SK-N-SH (cell line): ENCODE results near the gene DOCK3. TPM values are rescaled to one million over a fixed set of nuclear protein-coding genes. Genes with fewer than 3 reads are reported as not detected.

ENCODE experiments used
- CTCF ChIA-PET: fragments of 300-600, 350-600 bp; formaldehyde crosslinking; extraction: SDS; loops from one replicate; lab custom pipeline; 2021; lab: Yijun Ruan, JAX
- POLR2A ChIA-PET: fragments of 350-600 bp; sonication (Branson Sonifier 250); formaldehyde crosslinking; extraction: SDS; loops from one replicate; lab custom pipeline; 2020; ENCODE audit warnings: antibody characterized with exemption, inconsistent platforms; lab: Yijun Ruan, JAX
- DNase-seq: peaks from one replicate; pipeline ENCODE4 v3.0.0; 2012
- H2AFZ ChIP-seq: fragments of 200-600 bp; sonication (generic); 2 replicates; pipeline ENCODE4 v1.8.1; 2016; ENCODE audit warnings: antibody characterized with exemption, mild to moderate bottlenecking, low read depth
- H3F3A ChIP-seq: fragments of 200-600 bp; sonication (generic); replicated peaks from 2 replicates; pipeline ENCODE3; 2016; ENCODE audit warnings: antibody characterized with exemption, mild to moderate bottlenecking; ENCODE audit not compliant: insufficient read depth
- H3K27ac ChIP-seq, 2 experiments: fragments of 200-500 bp in 1 of 2; fragments of 200-600 bp in 1 of 2; sonication (Bioruptor generic) in 1 of 2; sonication (generic), shearing (Covaris generic) in 1 of 2; 2 replicates each; pipeline versions ENCODE4 v1.5.1 to v1.6.1; 2014 to 2016; ENCODE audit warnings: low read depth in 2 of 2, inconsistent platforms in 1 of 2, low read length in 1 of 2, mild to moderate bottlenecking in 1 of 2, mixed read lengths in 1 of 2
- H3K27me3 ChIP-seq: fragments of 200-600 bp; sonication (generic), shearing (Covaris generic); 2 replicates; pipeline ENCODE4 v1.6.1; 2016; ENCODE audit warnings: mixed run types; ENCODE audit not compliant: insufficient read depth
- H3K36me3 ChIP-seq, 2 experiments: fragments of 200-500 bp in 1 of 2; fragments of 200-600 bp in 1 of 2; sonication (Bioruptor generic) in 1 of 2; sonication (generic) in 1 of 2; replicated peaks in 1 of 2; 2 replicates each; pipeline versions ENCODE3 to v1.5.1; 2014 to 2016; ENCODE audit warnings: low read length in 1 of 2, mild to moderate bottlenecking in 1 of 2; ENCODE audit not compliant: insufficient read depth in 2 of 2, control insufficient read depth in 1 of 2
- H3K4me1 ChIP-seq, 2 experiments: fragments of 200-500 bp in 1 of 2; fragments of 200-600 bp in 1 of 2; sonication (Bioruptor generic) in 1 of 2; sonication (generic), shearing (Covaris generic) in 1 of 2; 2 replicates each; pipeline versions ENCODE4 v1.5.1 to v1.6.1; 2014 to 2016; ENCODE audit warnings: low read depth in 1 of 2, low read length in 1 of 2, mixed run types in 1 of 2; ENCODE audit not compliant: insufficient read depth in 2 of 2, control insufficient read depth in 1 of 2
- H3K4me2 ChIP-seq: fragments of 200-600 bp; sonication (generic), shearing (Covaris generic); 2 replicates; pipeline ENCODE4 v1.6.1; 2017; ENCODE audit warnings: mixed run types
- H3K4me3 ChIP-seq, 2 experiments: fragments of 200-500 bp in 1 of 2; fragments of 200-600 bp in 1 of 2; sonication (Bioruptor generic) in 1 of 2; sonication (generic), shearing (Covaris generic) in 1 of 2; 2 replicates each; pipeline versions ENCODE4 v1.5.1 to v1.8.1; 2014 to 2016; ENCODE audit warnings: low read depth in 2 of 2, inconsistent platforms in 1 of 2, low read length in 1 of 2, mild to moderate bottlenecking in 1 of 2, mixed read lengths in 1 of 2, moderate library complexity in 1 of 2
- H3K79me2 ChIP-seq: fragments of 200-600 bp; sonication (generic); 2 replicates; pipeline ENCODE4 v1.8.1; 2017; ENCODE audit warnings: mild to moderate bottlenecking; ENCODE audit not compliant: insufficient read depth
- H3K9ac ChIP-seq: fragments of 200-600 bp; sonication (generic); 2 replicates; pipeline ENCODE4 v1.6.1; 2017; ENCODE audit warnings: mixed run types
- H3K9me2 ChIP-seq: fragments of 200-600 bp; sonication (generic); 2 replicates; pipeline ENCODE4 v1.6.1; 2017; ENCODE audit warnings: mixed run types
- H3K9me3 ChIP-seq: fragments of 200-600 bp; sonication (generic); 2 replicates; pipeline ENCODE4 v1.6.1; 2017; ENCODE audit warnings: mixed run types, mild to moderate bottlenecking, moderate library complexity
- H4K20me1 ChIP-seq: fragments of 200-600 bp; sonication (generic); 2 replicates; pipeline ENCODE4 v1.6.1; 2017; ENCODE audit warnings: mild to moderate bottlenecking, mixed run types; ENCODE audit not compliant: insufficient read depth
- CHD2 ChIP-seq: fragments of 150-350 bp; IDR thresholded peaks from 2 replicates; pipeline ENCODE4 v1.6.1; 2018; ENCODE audit warnings: low read length; ENCODE audit not compliant: partially characterized antibody
- ELF1 ChIP-seq: IDR thresholded peaks from 2 replicates; pipeline ENCODE4 v1.4.0; 2012
- EP300 ChIP-seq, 2 experiments: IDR thresholded peaks; 2 replicates each; pipeline versions ENCODE4 v1.4.0 to v1.6.1; 2012; ENCODE audit warnings: borderline replicate concordance in 1 of 2, low read depth in 1 of 2, low read length in 1 of 2
- EZH2phosphoT487 ChIP-seq: fragments of 200-600 bp; sonication (generic); IDR thresholded peaks from 2 replicates; pipeline ENCODE4 v1.6.1; 2017; ENCODE audit warnings: low read depth, mixed run types, mild to moderate bottlenecking, antibody characterized with exemption, moderate library complexity, borderline replicate concordance
- FOXJ3 ChIP-seq: sonication (generic); formaldehyde crosslinking; IDR thresholded peaks from 2 replicates; pipeline ENCODE4 v1.5.1; 2020; ENCODE audit warnings: mild to moderate bottlenecking, missing genetic modification reagents
- JUND ChIP-seq: IDR thresholded peaks from 2 replicates; pipeline ENCODE4 v1.4.0; 2012
- MEF2A ChIP-seq: IDR thresholded peaks from 2 replicates; pipeline ENCODE4 v1.4.0; 2012; ENCODE audit warnings: low read depth, borderline replicate concordance
- NFIC ChIP-seq: IDR thresholded peaks from 2 replicates; pipeline ENCODE4 v1.4.0; 2012; ENCODE audit warnings: borderline replicate concordance
- POLR2AphosphoS5 ChIP-seq: IDR thresholded peaks from 2 replicates; pipeline ENCODE4 v1.6.1; 2012; ENCODE audit warnings: low read depth, low read length
- RFX5 ChIP-seq: IDR thresholded peaks from 2 replicates; pipeline ENCODE4 v1.6.1; 2012; ENCODE audit warnings: mild to moderate bottlenecking, improper control_type of control experiment, low read length
- RXRA ChIP-seq: IDR thresholded peaks from 2 replicates; pipeline ENCODE4 v1.4.0; 2012; ENCODE audit warnings: low read depth, mild to moderate bottlenecking, borderline replicate concordance
- SIN3A ChIP-seq: IDR thresholded peaks from 2 replicates; pipeline ENCODE4 v1.6.1; 2012; ENCODE audit warnings: low read depth, mild to moderate bottlenecking, low read length, moderate library complexity, borderline replicate concordance
- SMC3 ChIP-seq: IDR thresholded peaks from 2 replicates; pipeline ENCODE4 v1.6.1; 2012; ENCODE audit warnings: low read depth, low read length, improper control_type of control experiment
- TAF1 ChIP-seq: IDR thresholded peaks from 2 replicates; pipeline ENCODE4 v1.6.1; 2012; ENCODE audit warnings: low read depth, mild to moderate bottlenecking, low read length, moderate library complexity, borderline replicate concordance
- TCF12 ChIP-seq: IDR thresholded peaks from 2 replicates; pipeline ENCODE4 v1.4.0; 2012
- YY1 ChIP-seq: IDR thresholded peaks from 2 replicates; pipeline ENCODE4 v1.4.0; 2012; ENCODE audit warnings: low read depth, mild to moderate bottlenecking
- WGBS: methylation state at CpG from one replicate; pipeline ENCODE4 v1.1.6; 2017; ENCODE audit warnings: low lambda C conversion rate; 5-methylcytosine and 5-hydroxymethylcytosine counted together
- polyA plus RNA-seq, 3 experiments: library from polyadenylated mRNA; depleted of rRNA; stranded (reverse); fragments of >200 nt; gene quantifications; 2 replicates each; pipeline ENCODE4 v1.2.3, GENCODE V29; 2012
- TF ChIP-seq, protein P1 (sequence below): fragments of 150-350 bp; IDR thresholded peaks from 2 replicates; pipeline ENCODE4 v1.6.1; 2017; ENCODE audit warnings: antibody characterized with exemption, low read length, low read depth, borderline replicate concordance
- TF ChIP-seq, protein P2 (sequence below): IDR thresholded peaks from 2 replicates; pipeline ENCODE4 v1.4.0; 2012; ENCODE audit warnings: low read depth, borderline replicate concordance
- TF ChIP-seq, protein P3 (sequence below): IDR thresholded peaks from 2 replicates; pipeline ENCODE4 v1.4.0; 2012; ENCODE audit warnings: low read depth

The DOCK3 gene
- polyA plus RNA-seq, 1 of the 3 experiments (the other 2 are of a cell fraction), result 0.05 TPM

DNA sequence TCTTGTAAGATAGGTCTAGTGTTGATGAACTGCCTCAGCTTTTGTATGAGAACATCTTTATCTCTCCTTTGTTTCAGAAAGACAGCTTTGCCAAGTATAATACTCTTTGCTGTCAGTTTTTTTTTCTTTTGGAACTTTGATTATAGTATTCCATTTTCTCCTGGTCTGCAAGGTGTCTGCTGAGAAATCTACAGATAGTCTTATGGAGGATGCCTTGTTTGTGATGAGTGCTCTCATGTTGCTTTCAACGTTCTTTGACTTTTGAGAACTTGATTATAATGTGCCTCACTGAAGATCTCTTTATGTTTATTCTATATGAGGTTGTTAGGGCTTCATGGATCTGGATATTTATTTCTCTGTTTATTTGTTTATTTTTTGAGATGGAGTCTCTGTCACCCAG lies 60.3 kb downstream of the DOCK3 start:
- H3K27me3 ChIP-seq, result no peaks in the 10 kb centered on the region
- no peaks in the 10 kb centered on the region for H3F3A ChIP-seq
- H3K79me2 ChIP-seq, result no peaks in the 10 kb centered on the region
- no peaks in the 10 kb centered on the region for H3K4me1 ChIP-seq
- no peaks in the 10 kb centered on the region for H3K36me3 ChIP-seq
- H3K27ac ChIP-seq, result no peak overlapping the region
- H3K4me2 ChIP-seq, result no peak overlapping the region
- H3K9ac ChIP-seq, result no peak overlapping the region
- no peaks in the 10 kb centered on the region for H3K9me2 ChIP-seq
- H2AFZ ChIP-seq, result no peak overlapping the region
- ChIA-PET POLR2A (no interaction called here), CTCF (no interaction called here)
- H3K4me3 ChIP-seq, result no peak overlapping the region
- H4K20me1 ChIP-seq, result no peaks in the 10 kb centered on the region
- 11% methylated on average over 1 of the region's 1 CpG for WGBS
- no peak for DNase-seq
- H3K9me3 ChIP-seq, result 0 out of 2 replicates have a peak, but pooled peaks cover 2% of the 10 kb centered on the region
- TF ChIP-seq, protein P1, sequence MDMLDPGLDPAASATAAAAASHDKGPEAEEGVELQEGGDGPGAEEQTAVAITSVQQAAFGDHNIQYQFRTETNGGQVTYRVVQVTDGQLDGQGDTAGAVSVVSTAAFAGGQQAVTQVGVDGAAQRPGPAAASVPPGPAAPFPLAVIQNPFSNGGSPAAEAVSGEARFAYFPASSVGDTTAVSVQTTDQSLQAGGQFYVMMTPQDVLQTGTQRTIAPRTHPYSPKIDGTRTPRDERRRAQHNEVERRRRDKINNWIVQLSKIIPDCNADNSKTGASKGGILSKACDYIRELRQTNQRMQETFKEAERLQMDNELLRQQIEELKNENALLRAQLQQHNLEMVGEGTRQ, result no peak
- TF ChIP-seq MEF2A (no peak), JUND (no peak), RFX5 (no peak), SIN3A (no peak), YY1 (no peak), EZH2phosphoT487 (no peak), TAF1 (no peak), SMC3 (no peak), EP300 (IDR thresholded peaks at IDR 0.05; ENCODE audit: borderline replicate concordance in 1 of 2, low read depth in 1 of 2, low read length in 1 of 2) (no peak), NFIC (no peak), RXRA (no peak), FOXJ3 (CRISPR knock-in tag) (no peak), POLR2AphosphoS5 (no peak), TCF12 (no peak), CHD2 (no peak), ELF1 (no peak)
- TF ChIP-seq, protein P2, sequence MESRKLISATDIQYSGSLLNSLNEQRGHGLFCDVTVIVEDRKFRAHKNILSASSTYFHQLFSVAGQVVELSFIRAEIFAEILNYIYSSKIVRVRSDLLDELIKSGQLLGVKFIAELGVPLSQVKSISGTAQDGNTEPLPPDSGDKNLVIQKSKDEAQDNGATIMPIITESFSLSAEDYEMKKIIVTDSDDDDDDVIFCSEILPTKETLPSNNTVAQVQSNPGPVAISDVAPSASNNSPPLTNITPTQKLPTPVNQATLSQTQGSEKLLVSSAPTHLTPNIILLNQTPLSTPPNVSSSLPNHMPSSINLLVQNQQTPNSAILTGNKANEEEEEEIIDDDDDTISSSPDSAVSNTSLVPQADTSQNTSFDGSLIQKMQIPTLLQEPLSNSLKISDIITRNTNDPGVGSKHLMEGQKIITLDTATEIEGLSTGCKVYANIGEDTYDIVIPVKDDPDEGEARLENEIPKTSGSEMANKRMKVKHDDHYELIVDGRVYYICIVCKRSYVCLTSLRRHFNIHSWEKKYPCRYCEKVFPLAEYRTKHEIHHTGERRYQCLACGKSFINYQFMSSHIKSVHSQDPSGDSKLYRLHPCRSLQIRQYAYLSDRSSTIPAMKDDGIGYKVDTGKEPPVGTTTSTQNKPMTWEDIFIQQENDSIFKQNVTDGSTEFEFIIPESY, result no peak
- TF ChIP-seq, protein P3, sequence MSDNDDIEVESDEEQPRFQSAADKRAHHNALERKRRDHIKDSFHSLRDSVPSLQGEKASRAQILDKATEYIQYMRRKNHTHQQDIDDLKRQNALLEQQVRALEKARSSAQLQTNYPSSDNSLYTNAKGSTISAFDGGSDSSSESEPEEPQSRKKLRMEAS, result no peak
